NCI-H446 treated with DMSO at 0.1 percent for 48 hours (cell line): ENCODE results near the gene ATG4C.
"Not testable (repeated sequence)": the region's sequence is repeated elsewhere in the genome, so short reads cannot be mapped to it uniquely, and the experiment has no call there.

Experiments
- DNase-seq: peaks from one replicate; lab custom pipeline; 2025; lab: John Stamatoyannopoulos, UW

Gene ATG4C, protein sequence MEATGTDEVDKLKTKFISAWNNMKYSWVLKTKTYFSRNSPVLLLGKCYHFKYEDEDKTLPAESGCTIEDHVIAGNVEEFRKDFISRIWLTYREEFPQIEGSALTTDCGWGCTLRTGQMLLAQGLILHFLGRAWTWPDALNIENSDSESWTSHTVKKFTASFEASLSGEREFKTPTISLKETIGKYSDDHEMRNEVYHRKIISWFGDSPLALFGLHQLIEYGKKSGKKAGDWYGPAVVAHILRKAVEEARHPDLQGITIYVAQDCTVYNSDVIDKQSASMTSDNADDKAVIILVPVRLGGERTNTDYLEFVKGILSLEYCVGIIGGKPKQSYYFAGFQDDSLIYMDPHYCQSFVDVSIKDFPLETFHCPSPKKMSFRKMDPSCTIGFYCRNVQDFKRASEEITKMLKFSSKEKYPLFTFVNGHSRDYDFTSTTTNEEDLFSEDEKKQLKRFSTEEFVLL

DNA sequence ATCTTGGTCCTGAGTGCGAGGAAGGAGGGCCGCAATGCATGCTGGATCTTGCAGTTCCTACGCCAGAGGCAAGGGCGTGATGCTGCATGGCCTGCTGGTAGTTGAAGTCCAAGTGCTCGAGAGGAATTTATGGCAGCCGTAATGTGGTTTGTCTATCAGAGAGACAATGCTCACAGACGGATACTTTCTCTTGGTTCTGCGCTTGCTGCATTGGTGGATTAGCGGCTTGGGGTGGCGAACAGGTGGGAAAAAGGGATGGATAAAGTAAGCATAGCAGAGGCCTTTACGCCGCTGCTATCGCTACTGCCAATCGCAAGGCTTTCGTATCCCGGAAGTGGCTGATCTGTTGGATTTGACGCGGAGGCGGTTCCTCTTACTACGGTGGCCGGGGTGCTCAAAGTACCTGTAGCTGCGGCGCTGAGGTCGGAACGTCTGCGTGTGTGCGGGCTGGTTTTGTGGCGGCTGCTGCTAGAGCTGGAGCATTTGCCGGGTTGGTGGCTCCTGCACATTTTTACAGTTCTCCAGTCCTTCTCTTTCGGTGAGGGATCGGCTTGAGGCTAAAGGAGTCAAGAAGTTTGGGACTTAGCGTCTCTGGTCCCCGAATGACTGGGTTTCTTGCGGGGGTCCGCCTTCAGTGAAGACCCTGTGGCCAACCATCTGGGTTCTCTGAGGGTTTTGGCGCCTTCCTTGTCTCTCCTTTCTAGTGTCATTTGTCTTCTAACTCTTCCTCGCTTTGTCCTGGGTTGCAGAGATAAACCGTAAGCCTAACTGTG lies at the start of gene ATG4C:
Gene ATG4C (plus strand): TSS at position 397 of the 773 bp plus-strand sequence. CDS start 19,655 bp downstream, outside the sequence.
- peak; percentile 97 for DNase-seq

DNA sequence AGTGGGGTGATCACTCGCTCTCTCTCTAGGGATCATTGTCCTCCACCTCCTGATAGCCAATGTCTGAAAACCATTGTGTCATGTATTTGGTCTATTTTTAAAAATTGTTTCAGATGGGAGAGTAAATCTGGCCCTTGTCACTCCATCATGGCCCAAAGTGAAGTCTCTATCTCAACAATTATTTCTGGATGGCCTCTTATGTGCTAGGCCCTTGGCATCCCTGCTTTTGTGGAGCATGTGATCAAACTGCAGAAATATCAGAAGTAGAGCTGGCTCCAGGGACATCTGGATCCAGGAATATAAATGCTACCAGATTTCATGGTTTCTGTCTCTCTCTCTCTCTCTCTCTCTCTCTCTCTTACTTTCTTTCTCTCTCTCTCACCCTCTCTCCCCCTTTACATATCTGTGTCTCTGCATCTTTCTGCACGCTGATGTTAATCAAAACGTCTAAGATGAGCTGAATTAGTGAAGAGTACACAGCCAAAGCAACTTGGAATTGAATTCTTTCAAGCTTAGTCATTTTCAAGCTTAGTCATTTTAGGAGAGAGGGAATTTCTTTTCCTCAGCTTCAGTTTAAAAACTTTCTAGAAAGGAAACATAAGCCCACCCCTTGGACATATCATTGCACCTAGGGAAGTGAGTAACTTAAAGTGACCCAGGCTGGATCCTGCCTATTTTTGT lies 48.3 kb upstream of the ATG4C start:
- no peak for DNase-seq

DNA sequence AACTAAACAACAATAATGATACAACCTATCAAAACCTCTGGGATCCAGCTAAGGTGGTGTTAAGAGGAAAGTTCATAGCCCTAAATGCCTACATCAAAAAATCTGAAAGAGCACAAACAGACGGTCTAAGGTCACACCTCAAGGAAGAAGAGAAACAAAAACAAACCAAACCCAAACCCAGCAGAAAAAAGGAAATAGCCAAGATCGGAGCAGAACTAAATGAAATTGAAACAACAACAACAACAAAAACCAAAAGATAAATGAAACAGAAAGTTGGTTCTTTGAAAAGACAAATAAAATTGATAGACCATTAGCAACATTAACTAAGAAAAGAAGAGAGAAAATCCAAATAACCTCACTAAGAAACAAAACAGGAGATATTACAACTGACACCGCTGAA lies 43.2 kb upstream of the ATG4C start:
- DNase-seq: not testable (repeated sequence)

DNA sequence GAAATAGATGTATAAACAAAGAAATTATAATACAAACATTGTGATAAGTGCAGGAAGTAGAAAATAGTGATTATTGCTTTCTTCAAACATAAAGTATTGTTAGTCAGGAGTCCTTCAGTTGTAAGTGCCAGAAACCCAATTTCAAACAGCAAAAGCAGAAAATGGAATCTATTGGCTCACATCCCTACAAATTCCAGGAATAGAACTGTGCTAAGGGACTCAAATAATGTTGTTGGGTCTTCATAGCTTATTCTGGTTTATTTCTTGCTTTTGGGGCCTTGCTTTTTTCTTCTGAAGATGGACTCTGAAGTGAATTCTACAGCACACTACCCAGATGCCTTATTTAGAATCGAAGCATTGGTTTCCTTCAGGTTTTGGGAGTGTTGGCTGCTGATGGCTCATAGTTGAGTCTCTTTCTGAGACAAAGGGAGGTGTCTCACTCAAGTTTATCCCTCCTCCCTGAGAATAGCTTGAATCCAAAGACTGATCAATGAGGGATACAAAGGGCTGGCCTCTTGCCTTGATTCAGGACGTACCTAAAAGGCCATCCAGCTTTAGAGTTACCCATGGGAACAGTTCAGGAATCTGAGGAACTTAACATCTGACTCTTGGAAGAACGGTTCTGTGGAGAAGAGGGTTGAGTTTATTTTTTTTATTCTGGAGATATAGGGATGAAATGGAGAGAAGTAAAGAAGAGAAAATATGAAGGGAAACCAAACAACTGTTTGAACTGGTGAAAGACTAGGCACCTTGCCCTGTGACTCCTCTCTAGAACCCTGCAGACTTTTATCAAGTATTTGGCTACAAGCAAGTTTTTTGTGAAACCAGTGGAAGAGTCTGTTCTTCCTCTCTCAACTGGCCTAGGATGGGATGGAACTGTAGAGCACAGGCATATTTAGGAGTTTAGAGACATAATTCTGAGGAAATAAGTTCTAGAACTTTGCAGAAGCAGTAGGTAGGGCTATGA lies 39.0 kb upstream of the ATG4C start:
- DNase-seq: no peak

DNA sequence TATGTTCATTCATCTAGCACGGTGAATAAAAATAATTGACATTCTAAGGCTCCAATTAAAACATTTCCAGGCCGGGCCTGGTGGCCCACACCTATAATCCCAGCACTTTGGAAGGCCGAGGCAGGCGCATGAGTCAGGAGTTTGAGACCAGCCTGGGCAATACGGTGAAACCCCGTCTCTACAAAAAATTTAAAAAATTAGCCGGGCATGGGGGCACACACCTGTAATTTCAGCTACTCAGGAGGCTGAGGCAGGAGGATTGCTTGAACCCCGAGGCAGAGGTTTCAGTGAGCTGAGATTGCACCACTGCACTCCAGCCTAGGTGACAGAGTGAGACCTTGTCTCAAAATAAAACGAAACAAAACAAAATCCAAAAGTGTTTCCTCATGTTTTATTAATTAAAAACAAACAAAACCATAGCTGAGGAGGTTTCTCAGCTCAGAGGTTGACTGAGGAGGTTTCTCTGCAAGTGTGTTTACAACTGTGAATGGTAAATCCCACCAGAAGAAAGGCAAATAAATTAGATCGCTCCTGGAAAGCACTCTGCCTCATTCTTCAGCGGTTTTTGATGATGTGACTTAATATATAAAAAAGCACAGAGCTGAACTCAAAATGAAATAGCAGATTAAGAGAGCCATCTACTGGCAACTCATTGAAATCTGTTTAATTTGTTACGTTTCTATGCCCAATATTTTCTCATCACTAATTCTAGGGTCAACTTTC lies 37.7 kb upstream of the ATG4C start:
- peak; percentile 44 for DNase-seq

DNA sequence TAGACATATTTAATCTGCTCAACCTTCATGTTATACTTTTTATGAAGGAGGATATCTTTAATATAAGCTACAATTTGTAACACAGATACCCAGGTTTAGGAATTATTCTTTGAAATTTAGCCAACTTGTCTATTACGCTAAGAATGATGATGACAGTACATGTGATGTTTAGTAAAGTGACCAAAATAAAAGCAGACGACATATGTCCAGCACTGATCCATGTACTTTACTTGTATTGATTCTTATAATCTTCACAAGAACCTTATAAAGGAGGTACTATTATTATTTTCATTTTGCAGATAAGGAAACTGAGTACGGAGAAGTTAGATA lies 37.2 kb upstream of the ATG4C start:
- DNase-seq: no peak

DNA sequence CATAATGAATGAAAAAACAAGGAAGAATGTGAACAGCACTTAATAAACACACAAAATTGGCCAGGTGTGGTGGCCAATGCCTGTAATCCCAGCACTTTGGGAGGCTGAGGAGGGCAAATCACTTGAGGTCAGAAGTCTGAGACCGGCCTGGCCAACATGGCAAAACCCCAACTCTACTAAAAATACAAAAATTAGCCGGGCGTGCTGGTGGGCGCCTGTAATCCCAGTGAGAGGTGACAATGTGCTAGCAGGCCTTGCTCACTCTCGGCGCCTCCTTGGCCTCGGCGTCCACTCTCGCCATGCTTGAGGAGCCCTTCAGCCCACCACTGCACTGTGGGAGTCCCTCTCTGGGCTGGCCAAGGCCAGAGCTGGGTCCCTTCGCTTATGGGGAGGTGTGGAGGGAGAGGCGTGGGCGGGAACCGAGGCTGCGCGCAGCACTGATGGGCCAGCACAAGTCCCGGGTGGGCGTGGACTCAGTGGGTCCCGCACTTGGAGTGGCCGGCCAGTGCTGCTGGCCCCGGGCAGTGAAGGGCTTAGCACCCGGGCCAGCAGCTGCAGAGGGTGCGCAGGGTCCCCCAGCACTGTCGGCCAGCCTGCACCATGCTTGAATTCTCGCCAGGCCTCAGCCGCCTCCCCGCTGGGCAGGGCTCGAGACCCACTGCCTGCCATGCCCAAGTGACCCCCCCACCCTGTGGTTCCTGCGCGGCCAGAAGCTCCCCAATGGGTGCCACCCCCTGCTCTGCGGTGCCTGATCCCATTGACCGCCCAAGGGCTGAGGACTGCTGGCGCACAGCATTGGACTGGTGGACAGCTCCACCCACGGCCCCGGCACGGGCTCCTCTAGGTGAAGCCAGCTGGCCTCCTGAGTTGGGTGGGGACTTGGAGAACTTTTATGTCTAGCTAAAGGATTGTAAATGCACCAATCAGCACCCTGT lies 30.6 kb upstream of the ATG4C start:
- DNase-seq: no peak

DNA sequence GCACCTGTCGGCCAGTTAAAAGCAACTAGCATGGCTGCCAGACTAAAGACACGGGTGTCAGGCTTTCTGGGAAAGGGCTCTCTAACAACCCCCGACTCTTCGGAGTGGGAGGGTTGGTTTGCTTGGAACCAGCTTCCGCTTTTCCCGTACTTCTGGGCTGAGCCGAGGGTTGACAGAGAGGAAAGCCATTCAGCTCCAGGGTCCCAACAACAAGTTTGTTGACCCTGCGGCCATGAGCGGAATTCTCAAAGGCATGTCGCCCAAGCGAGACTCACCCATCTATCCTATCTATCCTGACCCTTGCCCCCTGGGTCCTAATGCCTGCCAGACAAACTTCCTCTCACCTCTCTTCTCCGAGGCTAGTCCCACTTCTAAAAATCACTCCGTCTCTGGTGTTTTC lies 29.0 kb upstream of the ATG4C start:
- DNase-seq: not testable (repeated sequence)

DNA sequence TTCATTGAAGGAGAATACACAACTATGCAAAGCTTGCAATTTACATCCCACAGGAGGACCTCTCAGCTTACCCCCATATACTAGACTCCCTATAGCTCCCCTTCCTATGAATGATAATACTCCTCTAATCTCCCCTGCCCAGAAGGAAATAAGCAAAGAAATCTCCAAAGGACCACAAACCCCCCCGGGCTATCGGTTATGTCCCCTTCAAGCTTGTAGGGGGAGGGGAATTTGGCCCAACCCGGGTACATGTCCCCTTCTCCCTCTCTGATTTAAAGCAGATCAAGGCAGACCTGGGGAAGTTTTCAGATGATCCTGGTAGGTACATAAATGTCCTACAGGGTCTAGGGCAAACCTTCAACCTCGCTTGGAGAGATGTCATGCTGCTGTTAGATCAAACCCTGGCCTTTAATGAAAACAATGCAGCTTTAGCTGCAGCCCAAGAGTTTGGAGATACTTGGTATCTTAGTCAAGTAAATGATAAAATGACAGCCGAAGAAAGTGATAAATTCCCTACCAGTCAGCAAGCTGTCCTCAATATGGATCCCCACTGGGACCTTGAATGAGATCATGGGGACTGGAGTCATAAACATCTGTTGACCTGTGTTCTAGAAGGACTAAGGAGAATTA lies 27.6 kb upstream of the ATG4C start:
- DNase-seq: not testable (repeated sequence)

DNA sequence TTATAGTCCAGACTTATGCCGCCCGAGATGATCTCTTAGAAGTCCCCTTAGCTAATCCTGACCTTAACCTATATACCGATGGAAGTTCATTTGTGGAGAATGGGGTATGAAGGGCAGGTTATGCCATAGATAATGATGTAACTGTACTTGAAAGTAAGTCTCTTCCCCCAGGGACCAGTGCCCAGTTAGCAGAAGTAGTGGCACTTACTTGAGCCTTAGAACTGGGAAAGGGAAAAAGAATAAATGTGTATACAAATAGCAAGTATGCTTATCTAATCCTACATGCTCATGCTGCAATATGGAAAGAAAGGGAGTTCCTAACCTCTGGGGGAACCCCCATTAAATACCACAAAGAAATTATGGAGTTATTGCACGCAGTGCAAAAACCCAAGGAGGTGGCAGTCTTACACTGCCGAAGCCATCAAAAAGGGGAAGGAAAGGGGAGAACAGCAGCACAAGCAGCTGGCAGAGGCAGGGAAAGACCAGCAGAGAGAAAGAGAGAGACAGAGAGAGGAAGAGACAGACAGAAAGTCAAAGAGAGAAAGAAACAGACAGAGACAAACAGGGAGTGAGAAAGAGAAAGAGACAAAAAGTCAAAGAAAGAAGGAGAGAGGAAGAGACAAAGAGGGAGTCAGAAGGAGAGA lies 24.6 kb upstream of the ATG4C start:
- DNase-seq: not testable (repeated sequence)

DNA sequence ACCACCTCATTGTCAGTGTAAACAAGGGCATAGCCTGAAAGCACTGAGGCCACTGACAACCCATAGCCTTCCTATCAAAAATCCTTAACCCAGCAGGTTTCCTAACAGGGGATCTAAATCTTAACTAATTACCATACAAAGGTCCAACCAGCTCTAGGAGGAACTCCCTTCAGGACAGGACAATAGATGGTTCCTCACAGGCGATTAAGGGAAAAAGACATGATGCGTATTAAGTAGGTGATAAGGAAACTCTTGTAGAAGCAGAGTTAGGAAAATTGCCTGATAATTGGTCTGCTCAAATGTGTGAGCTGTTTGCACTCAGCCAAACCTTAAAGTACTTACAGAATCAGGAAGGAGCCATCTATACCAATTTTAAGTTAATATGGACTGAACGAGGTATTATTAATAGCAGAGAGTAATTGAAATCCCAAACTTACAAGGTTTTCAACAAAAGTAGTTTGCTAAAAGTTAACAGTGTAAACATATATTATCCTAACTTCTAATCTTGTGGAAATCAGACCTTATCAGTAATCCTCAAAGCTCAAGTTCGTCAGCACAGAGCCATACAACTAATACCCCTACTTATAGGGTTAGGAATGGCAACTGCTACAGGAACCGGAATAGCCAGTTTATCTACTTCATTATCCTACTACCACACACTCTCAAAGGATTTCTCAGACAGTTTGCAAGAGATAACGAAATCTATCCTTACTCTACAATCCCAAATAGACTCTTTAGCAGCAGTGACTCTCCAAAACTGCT lies 23.7 kb upstream of the ATG4C start:
- not testable (repeated sequence) for DNase-seq

DNA sequence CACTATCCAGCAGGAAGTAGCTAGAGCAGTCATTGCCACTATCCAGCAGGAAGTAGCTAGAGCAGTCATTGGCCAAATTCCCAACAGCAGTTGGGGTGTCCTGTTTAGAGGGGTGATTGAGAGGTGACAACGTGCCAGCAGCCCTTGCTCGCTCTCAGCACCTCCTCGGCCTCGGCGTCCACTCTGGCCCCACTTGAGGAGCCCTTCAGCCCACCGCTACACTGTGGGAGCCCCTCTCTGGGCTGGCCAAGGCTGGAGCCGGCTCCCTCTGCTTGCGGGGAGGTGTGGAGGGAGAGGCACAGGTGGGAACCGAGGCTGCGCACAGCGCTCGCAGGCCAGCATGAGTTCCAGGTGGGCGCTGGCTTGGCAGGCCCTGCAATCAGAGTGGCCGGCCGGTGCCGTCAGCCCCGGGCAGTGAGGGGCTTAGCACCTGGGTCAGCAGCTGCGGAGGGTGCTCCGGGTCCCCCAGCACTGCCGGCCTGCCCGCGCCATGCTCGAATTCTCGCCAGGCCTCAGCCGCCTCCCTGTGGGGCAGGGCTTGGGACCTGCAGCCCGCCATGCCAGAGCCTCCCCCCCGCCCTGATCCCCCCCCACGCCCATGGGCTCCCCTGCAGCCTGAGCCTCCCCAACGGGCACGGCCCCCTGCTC lies 22.6 kb upstream of the ATG4C start:
- not testable (repeated sequence) for DNase-seq

DNA sequence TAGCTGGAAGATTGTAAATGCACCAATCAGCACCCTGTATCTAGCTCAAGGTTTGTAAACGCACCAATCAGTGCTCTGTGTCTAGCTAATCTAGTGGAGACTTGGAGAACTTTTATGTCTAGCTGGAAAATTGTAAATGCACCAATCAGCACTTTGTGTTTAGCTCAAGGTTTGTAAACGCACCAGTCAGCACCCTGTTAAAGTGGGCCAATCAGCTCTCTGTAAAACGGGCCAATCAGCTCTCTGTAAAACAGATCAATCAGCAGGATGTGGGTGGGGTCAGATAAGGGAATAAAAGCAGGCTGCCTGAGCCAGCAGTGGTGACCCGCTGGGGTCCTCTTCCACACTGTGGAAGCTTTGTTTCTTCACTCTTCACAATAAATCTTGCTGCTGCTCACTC lies 21.9 kb upstream of the ATG4C start:
- DNase-seq: not testable (repeated sequence)

DNA sequence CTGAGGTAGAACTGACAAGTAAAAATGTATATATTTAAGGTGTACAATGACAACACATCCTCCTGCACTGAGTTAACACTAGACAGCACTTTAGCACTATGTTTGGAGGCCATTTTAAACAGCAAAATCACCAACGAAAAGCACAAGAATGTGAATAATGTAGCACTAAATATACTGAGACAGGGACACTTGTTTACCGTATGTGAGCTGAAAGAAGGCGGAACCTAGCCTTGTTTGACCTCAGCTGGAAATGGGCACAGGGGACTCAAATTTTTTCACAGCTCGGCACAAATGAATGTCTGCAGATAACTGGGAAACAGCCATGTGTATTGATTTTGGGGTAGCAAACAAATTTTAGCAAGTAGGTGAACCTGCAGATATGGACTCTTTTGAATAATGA lies 18.0 kb upstream of the ATG4C start:
- no peak for DNase-seq

DNA sequence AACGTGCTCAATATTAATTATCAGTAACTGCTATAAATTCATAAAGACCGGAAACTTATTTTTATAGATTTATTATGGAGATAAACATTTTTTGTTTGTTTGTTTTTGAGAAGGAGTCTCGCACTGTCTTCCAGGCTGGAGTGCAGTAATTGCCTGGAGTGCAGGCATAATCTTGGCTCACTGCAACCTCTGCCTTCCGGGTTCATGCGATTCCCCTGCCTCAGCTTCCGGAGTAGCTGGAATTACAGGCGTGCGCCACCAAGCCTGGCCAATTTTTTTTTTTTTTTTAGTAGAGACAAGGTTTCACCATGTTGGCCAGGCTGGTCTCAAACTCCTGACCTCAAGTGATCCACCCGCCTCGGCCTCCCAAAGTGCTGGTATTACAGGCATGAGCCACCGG lies 15.4 kb upstream of the ATG4C start:
- DNase-seq: not testable (repeated sequence)

DNA sequence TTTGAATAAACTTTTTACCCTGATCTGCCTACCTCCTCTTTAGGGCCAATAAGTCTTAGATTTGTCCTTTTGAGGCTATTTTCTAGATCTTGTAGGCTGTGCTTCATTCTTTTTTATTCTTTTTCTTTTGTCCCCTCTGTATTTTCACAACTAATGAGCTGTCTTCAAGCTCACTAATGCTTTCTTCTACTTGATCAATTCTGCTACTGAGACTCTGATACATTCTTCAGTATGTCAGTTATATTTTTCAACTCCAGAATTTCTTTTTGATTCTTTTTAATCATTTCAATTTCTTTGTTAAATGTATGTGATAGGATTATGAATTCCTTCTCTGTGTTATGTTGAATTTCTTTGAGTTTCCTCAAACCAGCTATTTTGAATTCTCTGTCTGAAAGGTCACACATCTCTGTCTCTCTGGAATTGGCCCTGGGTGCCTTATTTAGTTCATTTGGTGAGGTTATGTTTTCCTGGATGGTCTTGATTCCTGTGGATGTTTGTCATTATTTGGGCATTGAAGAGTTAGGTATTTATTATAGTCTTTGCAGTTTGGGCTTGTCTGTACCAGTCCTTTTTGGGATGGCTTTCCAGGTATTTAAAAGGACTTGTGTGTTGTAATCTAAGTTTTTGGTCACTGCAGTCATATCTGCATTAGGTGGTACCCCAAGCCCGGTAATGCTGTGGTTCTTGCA lies 11.2 kb upstream of the ATG4C start:
- DNase-seq: no peak

DNA sequence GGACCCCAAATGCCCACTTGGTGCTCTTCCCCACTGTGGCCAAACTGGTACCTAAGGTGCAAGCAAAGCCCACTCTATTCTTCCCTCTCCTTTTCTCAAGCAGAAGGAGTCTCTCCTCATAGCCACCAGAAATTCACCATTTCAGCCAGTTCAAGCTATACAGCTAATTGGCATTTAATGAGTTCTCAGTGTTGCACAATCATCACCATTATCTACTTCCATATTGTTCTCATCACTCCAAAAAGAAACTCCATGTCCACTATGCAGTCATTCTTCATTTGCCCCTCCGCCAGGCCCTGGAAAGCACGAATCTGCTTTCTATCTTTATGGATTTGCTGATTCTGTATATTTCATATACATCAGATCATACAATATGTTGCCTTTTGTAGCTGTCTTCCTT lies 9.9 kb upstream of the ATG4C start:
- no peak for DNase-seq
